Stomach (tissue), 4 donors: ENCODE measurements around the gene APOF.

Source experiments
- EP300 ChIP-seq: sonication (generic); formaldehyde crosslinking; IDR thresholded peaks from one replicate; pipeline ENCODE4 v1.6.1; 2017; ENCODE audit warnings: antibody characterized with exemption
- POLR2A ChIP-seq, 4 donors: fragments of 450-650 bp; IDR thresholded peaks; one replicate each; pipeline ENCODE4 v1.6.1; 2016; ENCODE audit warnings: antibody characterized with exemption in 4 of 4, control low read depth in 2 of 4, mild to moderate bottlenecking in 1 of 4, moderate library complexity in 1 of 4
- TF ChIP-seq, protein P1 (sequence below), 7 experiments: fragments of 450-650 bp in 4 of 7; fragments of 200-600 bp in 3 of 7; sonication (generic) in 3 of 7; IDR thresholded peaks; one replicate each; pipeline ENCODE4 v1.5.1; 2016 to 2019; ENCODE audit warnings: antibody characterized with exemption in 7 of 7, control low read depth in 2 of 7, mild to moderate bottlenecking in 1 of 7

DNA sequence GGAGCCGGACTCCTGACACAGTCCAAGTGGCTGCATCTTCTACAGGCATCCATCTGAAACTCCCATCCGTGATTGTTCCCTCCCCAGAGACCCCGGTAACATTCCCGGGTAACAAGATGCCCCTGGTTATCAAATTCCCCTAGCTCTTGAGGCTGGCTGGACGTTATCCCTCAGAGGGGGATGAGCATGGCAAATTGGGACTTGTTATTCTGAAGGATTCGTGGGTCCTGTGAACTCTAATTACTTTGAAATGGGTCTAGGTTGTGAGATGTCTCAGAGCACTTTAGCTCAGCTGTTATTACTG lies 28.2 kb downstream of the APOF start:
- TF ChIP-seq, protein P1, sequence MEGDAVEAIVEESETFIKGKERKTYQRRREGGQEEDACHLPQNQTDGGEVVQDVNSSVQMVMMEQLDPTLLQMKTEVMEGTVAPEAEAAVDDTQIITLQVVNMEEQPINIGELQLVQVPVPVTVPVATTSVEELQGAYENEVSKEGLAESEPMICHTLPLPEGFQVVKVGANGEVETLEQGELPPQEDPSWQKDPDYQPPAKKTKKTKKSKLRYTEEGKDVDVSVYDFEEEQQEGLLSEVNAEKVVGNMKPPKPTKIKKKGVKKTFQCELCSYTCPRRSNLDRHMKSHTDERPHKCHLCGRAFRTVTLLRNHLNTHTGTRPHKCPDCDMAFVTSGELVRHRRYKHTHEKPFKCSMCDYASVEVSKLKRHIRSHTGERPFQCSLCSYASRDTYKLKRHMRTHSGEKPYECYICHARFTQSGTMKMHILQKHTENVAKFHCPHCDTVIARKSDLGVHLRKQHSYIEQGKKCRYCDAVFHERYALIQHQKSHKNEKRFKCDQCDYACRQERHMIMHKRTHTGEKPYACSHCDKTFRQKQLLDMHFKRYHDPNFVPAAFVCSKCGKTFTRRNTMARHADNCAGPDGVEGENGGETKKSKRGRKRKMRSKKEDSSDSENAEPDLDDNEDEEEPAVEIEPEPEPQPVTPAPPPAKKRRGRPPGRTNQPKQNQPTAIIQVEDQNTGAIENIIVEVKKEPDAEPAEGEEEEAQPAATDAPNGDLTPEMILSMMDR (IDR thresholded peaks at IDR 0.05): no peak
- TF ChIP-seq POLR2A (IDR thresholded peaks at IDR 0.05) (no peak), EP300 (no peak)
